CD1c-positive myeloid dendritic cell (primary cell): ENCODE data around the gene BHLHE23.

Experiments used
- DNase-seq: peaks from one replicate; pipeline ENCODE4 v3.0.0-alpha.2; 2016; ENCODE audit errors: extremely low spot score

The BHLHE23 gene

DNA sequence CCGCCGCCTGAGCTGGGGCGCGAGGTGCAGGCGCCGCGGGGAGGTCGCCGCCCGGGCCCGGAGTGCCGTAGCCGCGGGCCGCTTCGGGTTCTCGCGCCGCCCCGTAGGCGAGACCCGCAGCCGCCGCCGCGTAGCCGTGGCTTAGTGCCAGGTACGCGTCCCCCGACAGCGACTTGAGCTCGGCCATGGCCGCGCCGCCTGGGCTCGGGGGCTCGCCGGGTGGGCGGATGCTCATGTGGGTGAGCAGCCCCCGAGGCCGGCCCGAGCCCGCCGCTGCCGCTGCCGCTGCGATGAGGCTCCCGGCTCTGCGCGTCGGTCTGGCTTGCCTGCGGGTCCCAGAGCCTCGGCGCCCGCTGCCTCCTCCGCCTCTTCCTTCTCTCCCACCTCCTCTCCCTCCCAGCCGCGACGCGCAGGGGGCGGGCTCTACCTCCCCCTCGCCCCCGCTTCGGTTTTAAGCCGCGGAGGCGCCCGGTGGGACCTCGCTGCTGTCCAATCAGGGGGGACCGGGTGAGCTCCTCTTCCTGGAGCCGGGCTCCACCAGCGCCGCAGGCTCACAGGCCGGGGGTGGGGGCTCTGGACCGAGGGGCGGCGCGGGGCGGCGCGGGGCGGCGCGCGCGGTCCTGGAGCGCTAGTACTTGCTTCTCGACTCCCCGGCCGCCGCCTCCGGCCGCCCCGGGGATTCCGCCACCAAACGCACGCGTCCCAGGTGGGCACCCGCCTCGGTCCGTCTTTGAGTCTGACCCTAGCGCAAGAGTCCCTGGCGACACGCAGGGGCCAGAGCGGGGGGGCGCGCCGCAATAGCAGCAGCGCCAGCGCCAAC is at the start of gene BHLHE23:
TSS of gene BHLHE23 (minus strand) at position 425 of the 820 bp plus-strand sequence. CDS start at position 235, 190 bp downstream.
- no peak for DNase-seq

DNA sequence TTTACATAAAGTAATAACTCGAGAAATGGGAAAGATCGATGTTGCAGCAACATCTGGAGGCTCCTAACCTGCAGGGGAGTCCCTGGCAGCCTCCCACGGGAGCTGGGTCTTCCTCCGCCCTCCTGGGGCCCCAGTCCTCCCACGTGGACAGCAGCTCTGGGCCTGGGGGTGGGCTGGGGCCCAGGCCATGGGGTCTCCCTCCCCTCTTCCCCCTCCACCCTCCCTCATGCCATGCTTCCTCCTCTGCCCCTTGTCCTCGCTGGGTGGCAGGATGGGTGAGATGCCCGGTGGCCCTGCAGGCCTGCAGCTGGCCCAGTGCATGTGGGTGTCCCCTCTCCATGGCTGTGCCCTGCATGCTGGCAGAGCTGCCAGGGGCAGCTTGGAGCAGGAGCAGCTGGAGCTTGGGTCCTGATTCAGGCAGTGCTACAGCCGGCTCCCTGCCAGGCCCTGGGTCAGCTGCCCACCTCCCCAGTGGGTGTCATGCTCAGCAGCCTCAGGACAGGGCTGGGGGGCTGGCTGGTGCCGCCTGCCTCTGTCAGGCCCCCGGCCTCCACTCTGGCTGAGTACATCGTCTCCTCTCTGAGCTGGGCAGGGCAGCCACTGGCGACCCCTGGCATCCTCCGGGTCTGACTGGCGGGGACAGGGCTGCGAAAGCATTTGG is 48.9 kb upstream of the BHLHE23 start:
- DNase-seq: no peak

- DNase-seq: no peak
Measured at GRCh38 chr20:63054681-63055240, 48.0 kb upstream of the BHLHE23 start.

DNA sequence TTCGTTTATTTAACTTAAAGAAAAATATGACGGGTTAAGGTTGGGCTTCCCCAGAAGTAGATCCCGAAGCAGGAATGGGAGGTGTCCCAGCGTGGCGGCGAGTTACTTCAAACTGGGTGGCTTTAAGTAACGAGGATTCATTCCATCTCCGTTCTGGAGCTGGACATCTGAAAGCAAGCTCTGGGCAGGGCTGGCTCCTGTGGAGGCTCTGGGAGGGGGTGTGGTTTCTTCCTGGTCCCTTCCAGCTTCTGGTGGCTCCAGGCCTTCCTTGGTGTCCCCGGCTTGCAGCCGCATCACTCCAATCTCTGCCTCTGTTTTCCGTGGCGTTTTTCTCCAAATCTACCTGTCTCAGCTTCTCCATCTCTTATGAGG is 47.3 kb upstream of the BHLHE23 start:
- no peak for DNase-seq

GRCh38 chr20:63053432-63054102 is 46.8 kb upstream of the BHLHE23 start:
- no peak for DNase-seq

GRCh38 chr20:63052571-63053431 is 46.0 kb upstream of the BHLHE23 start:
- no peak for DNase-seq

GRCh38 chr20:63051911-63052310 is 45.1 kb upstream of the BHLHE23 start:
- DNase-seq: no peak

DNA sequence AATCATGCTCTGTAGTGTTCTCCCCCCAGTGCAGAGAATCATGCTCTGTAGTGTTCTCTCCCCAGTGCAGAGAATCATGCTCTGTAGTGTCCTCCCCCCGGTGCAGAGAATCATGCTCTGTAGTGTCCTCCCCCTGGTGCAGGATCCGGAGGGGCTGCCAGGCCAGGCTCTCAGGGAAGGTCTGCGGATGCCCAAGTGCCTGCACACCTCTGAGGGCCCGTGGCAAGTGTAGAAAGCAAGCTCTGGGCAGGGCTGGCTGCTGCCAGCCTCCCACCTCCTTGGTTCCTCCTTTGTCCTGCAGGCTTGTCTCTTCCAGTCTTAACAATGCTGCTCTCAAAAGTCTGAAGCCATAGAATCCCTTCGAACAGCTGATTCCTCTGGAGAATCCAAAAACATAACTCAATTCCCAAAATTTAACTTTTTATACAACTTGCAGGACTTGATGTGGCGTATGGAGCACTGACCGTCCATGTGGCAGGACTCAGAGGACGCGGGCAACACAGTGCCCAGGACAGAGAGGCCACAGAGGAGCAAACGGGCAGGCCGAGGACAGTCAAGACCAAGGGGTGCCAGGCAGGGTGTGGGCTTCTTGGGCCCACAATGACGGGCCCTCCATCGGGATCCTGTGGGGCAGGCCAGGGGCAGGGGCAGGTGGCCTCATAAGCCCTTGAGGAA is 44.6 kb upstream of the BHLHE23 start:
- no peak for DNase-seq

DNA sequence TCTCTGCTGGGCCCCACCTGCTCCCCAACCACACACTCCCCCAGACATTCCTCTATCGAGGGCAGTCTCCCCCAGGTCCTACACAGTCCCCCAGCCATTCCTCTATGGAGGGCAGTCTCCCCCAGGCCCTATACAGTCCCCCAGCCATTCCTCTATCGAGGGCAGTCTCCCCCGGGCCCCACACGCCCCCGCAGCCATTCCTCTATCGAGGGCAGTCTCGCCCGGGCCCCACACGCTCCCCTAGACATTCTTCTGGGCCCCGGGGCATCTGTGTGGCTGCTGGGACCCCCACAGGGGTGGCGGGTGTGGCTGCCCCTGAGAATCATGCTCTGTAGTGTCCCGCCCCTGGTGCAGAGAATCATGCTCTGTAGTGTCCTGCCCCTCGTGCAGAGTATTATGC is 43.6 kb upstream of the BHLHE23 start:
- no peak for DNase-seq

DNA sequence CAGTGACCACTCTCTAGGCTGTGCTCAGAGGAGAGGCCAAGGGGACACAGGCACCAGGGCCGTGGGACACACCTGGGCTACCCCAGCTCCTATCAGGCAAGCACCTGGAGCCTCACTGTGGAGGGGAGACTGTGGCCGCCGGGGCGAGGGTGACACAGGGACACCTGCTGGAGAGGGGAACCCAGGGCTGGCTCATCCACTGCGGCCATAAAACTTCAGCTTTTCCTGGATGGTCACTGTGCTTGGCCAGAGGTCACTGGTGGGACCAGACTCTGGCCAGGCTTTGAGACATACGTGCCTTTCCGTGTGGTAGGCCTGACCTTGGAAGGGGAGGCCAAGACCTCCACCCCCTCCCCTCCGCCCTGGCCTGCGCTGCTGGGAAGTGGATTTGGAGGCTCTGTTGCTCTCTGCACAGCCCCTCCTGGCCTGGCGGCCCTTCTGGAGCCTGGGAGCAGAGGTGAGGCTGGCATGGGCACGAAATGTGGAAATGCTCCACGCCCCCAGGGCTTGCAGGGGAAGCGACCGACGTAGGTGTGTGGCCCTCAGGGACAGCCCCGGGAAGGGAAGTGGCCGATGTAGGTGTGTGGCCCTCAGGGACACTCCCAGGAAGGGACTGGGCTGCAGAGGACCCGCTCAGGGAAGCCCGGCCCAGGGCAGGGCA is 42.9 kb upstream of the BHLHE23 start:
- DNase-seq: no peak

DNA sequence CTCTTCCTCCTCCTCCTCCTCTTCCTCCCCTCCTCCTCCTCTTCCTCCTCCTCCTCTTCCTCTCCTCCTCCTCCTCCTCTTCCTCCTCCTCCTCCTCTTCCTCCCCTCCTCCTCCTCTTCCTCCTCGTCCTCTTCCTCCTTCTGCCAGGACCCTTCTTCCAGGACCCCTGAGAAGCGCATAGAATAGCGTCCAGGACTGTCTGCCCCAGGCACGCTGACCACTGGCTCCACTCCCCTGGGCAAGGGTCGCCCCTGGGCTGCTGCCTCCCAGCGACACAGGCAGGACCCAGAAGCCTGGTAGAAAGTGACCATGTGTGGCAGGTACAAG is 42.4 kb upstream of the BHLHE23 start:
- no peak for DNase-seq

GRCh38 chr20:63048516-63049190 is 41.9 kb upstream of the BHLHE23 start:
- no peak for DNase-seq

DNA sequence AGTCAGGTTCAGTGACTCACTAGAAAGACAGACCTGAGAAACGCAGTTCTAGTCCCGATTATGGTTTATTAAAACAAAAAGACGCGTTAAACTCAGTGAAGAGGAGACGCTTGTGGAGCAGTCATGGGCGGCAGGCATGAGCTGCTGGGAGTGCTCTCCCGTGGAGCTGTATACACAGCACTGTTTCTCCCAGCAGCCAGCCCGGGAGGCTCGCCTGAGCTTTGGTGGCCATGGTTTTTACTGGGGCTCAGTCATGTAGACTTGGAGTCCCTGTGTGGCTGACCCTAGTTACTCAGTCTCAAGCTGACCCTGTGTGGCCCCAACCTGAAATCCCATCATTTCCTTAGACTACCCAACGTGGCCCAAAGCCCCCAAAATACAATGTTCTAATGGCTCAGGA is 41.2 kb upstream of the BHLHE23 start:
- no peak for DNase-seq

DNA sequence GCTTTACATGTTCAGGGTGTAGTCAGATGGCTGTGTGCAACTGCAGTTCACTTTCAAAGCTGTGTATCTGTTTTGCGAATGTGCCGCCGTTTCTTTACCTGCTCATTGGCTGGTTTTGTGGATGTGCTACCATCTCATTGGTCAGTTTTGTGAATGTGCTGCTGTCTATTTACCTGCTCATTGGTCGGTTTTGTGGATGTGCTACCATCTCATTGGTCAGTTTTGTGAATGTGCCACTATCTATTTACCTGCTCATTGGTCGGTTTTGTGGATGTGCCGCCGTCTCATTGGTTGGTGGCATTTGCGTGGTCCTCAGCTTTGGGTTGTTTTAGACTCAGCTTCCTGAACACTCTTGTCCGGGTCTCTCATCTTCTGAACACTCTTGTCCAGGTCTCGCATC is 40.5 kb upstream of the BHLHE23 start:
- no peak for DNase-seq

DNA sequence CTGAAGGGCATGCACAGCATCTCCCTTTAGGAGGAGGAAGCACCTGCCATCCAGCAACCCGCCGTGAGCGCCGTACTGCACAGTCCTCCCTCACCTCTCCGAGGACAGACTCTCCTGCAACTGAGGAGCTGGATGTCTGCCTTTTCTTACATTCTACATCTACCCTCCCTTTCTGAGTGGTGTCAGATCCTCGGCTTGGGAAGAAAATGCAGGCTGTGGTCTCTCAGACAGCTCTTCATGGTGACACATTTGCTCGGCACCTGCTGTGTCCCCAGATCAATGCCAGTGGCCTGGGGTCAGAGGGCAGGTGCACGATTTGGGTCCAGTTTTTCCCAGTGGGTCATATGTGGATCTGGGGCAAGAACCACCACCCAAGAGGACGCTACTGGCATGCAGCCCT is 40.1 kb upstream of the BHLHE23 start:
- DNase-seq: no peak

DNA sequence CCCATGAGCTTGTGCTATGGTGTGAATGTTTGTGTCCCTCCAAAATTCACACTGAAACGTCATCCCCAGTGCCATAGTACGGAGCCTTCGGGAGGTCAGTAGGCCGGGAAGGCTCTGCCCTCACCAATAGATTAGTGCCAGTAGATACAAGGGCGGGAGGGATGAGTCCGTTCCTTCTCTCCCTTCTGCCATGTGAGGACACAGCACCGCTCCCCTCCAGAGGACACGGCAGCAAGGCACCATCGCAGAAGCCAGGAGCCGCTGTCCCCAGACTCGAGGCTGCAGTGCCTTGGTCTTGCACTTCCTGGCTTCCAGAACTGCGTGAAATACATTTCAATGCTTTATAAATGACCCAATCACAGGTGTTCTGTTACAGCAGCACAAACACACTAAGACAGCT is 39.2 kb upstream of the BHLHE23 start:
- no peak for DNase-seq

- no peak for DNase-seq
Measured at GRCh38 chr20:63045401-63045800, 38.6 kb upstream of the BHLHE23 start.

DNA sequence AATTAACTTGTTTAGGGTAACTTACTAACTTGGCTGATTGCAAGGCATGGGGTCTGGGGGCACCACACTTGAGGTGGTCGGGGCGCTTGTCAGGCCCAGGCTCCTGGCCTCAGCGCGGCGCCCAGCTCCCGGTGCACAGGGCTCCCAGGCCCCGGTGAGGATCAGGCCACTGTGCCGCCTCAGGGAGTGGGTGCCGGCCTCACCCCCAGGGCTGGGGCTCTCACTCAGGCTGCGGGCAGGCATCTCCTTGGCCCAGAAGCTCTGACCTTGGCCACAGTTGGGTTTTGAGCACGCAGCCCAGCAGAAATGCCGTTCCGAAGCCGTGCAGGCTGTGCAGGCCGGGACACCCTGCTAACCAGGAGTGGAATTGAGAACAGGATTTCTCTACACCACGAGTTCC is 37.8 kb upstream of the BHLHE23 start:
- DNase-seq: no peak

GRCh38 chr20:63044204-63044600 is 37.4 kb upstream of the BHLHE23 start:
- DNase-seq: no peak
